Heart right ventricle (tissue), 16 donors: Measurements from ENCODE around the gene GPR180. TPM values are rescaled to one million over a fixed set of nuclear protein-coding genes. Genes with fewer than 3 reads are reported as not detected.

Experiments used
- ATAC-seq, 8 donors: fragments of 200-7000 bp; cut with Tn5 transposase; one replicate each; pipeline ENCODE4 v1.9.1; 2020; ENCODE audit warnings: mild to moderate bottlenecking in 8 of 8, moderate library complexity in 8 of 8, moderate number of reproducible peaks in 1 of 8
- DNase-seq, 2 donors: peaks; one replicate each; pipeline ENCODE4 v3.0.0-alpha.2; 2020
- H3K27ac ChIP-seq, 10 donors: fragments of 200-600 bp; sonication (generic) in 2 of 10; one replicate each; pipeline versions ENCODE4 v1.5.0 to v1.8.0; 2020 to 2022; ENCODE audit warnings: mild to moderate bottlenecking in 3 of 10
- H3K27me3 ChIP-seq, 7 donors: fragments of 200-600 bp; one replicate each; pipeline ENCODE4 v1.8.0; 2021 to 2022; ENCODE audit warnings: mild to moderate bottlenecking in 2 of 7
- H3K36me3 ChIP-seq, 9 donors: fragments of 200-600 bp; sonication (generic) in 1 of 9; one replicate each; pipeline versions ENCODE4 v1.5.0 to v1.8.0; 2020 to 2022; ENCODE audit warnings: mild to moderate bottlenecking in 2 of 9
- H3K4me1 ChIP-seq, 9 donors: fragments of 200-600 bp; sonication (generic) in 1 of 9; one replicate each; pipeline versions ENCODE4 v1.5.0 to v1.8.0; 2020 to 2022; ENCODE audit warnings: mild to moderate bottlenecking in 4 of 9
- H3K4me3 ChIP-seq, 10 donors: fragments of 200-600 bp; sonication (generic) in 2 of 10; one replicate each; pipeline versions ENCODE4 v1.5.0 to v1.8.0; 2020 to 2022; ENCODE audit warnings: mild to moderate bottlenecking in 7 of 10, moderate library complexity in 2 of 10
- H3K9me3 ChIP-seq, 11 donors: fragments of 200-600 bp in 10 of 11; sonication (generic) in 2 of 11; one replicate each; pipeline versions ENCODE4 v1.5.0 to v1.8.0; 2013 to 2022; ENCODE audit warnings: mild to moderate bottlenecking in 2 of 11, control low read depth in 1 of 11, moderate library complexity in 1 of 11
- WGBS, 2 donors: extraction: QIAGEN DNeasy Blood & Tissue Kit; methylation state at CpG; one replicate each; pipeline ENCODE4 v1.1.7; 2013; ENCODE audit warnings: inconsistent platforms in 1 of 2; 5-methylcytosine and 5-hydroxymethylcytosine counted together
- intact Hi-C, 10 donors: fragments of 100-400 bp; cut with DNase I; formaldehyde crosslinking; loops; one replicate each; pipeline versions ENCODE4 v1.11.1 to v1.14.2; 2022
- long read RNA-seq, 3 donors: library from polyadenylated mRNA; unstranded; transcript quantifications; one replicate each; pipeline ENCODE4 v2.0.0, GENCODE V29; 2020 to 2021
- polyA plus RNA-seq, 2 donors: library from polyadenylated mRNA; stranded (reverse); fragments of 200-250 nt; gene quantifications; one replicate each; pipeline ENCODE4 v1.2.3, GENCODE V29; 2013
- total RNA-seq, 10 donors: library from RNA; stranded (reverse); fragmentation: NEBNext Ultra II Directional in 3 of 10; extraction: Animal tissue kit (Norgen Biotek cat#: 25700) in 3 of 10; gene quantifications; one replicate each; pipeline versions ENCODE4 v1.2.1 to v1.2.4, GENCODE V29; 2021 to 2023
- TF ChIP-seq, protein P1 (sequence below), 9 donors: fragments of 200-600 bp; sonication (generic) in 2 of 9; IDR thresholded peaks; one replicate each; pipeline versions ENCODE4 v1.5.0 to v1.8.0; 2021 to 2022; ENCODE audit warnings: antibody characterized with exemption in 9 of 9, mild to moderate bottlenecking in 5 of 9, moderate library complexity in 1 of 9
- donor health status: Arrhythmogenic right ventricular cardiomyopathy.
- donor health status: ischemic (EF 13 %, LVEDD 7.1; RV severe dilation, severe dysfunction).
- donor health status: healthy with polysubstance abuse.
- donor health status: DM: no; HTN: yes; CAD: no.
- donor health status: DM: no; HTN: no; CAD: no.
- donor health status: ischemic (EF 25% LVEDD 6.9; RV normal size, moderate dysfunction).
- donor health status: ischemic (EF 25% LVEDD 5.7; RV mildly dilated, moderate dysfunction).
- donor health status: healthy.
- donor health status: DM: yes; HTN: yes; CAD: no.
- donor health status: Ischemic cardiomyopathy.
- donor health status: ischemic (EF 35%, LVEDD 5.7; RV mildly dilated, moderate dysfunction).
- donor health status: nonischemic (EF 11% LVEDD 7.7; RV severe dilation, severe dysfunction).
- donor health status: DM: yes; HTN: yes; CAD: no.
- donor health status: PGD.
- donor health status: ischemic (EF 29% LVEDD 5.4; RV normal size, mild dysfunction).
- donor health status: nonischemic (EF 23%, LVEDD 6.1; RV moderate dilation, normal function).

GPR180 gene
- total RNA-seq (1 to 10 TPM; 2.1 to 5.2 (median 3.2) TPM), polyA plus RNA-seq (1 to 10 TPM; 1.5 TPM)
- long read RNA-seq, donor 1, full-length matches to known transcripts = 26 of 28 reads
- long read RNA-seq, donor 1, partial matches to known transcripts = 1 of 28 reads
- long read RNA-seq, donor 1, other reads (novel, unspliced or antisense) = 1 of 28 reads
- long read RNA-seq, donor 2, full-length matches to known transcripts = 13 of 14 reads
- long read RNA-seq, donor 2, partial matches to known transcripts = 0 of 14 reads
- long read RNA-seq, donor 2, other reads (novel, unspliced or antisense) = 1 of 14 reads
- long read RNA-seq, donor 3, full-length matches to known transcripts = 24 of 28 reads
- long read RNA-seq, donor 3, partial matches to known transcripts = 2 of 28 reads
- long read RNA-seq, donor 3, other reads (novel, unspliced or antisense) = 2 of 28 reads

DNA sequence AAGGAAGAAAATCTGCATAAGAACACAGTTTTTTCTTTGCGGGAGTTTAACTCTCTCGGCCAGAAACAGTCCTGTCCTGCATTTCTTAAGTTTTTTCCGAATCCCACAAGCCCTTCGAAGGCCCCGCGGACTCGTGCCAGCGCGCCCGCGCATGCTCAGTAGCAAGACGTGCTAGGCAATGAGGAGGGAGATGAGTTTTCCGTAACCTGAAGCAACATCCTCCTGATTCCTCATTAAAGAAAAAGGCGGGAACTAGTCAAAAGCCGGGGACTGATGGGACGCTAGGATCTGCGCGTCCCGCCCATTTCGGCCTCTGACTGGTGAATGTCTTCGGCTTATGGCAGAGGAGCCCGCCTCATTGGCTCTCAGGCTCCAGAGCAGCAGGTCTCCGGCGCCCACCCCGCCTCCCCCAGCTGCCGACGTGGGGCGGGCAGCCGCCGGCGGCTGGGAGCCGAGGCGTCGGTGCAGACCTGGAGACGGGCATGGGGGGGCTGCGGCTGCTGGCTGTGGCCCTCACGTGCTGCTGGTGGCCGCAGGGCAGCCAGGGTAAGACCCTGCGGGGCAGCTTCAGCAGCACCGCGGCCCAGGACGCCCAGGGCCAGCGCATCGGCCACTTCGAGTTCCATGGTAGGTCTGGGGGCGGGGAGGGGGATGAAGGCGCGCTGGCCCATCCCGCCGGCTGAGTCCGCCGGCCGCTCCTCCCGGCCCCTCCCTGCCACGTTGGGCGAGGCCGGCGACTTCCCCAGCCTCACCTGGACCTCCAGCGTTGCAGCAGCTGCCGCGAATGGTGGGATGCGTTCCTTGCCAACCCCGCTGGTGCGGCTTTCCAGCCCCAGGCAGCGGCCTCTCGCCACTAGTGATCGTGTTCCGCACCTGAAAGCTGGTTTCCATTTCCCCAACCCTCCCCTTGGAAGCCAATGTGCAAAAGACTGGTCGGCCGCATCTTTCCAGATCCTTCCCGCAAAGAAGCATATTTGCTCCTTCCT, at the start of gene GPR180:
Gene GPR180 (plus strand): TSS at position 412 of the 986 bp plus-strand sequence. CDS start 71 bp downstream, at position 483.
- Histone ChIP-seq H3K4me1 (peaks cover 0 to 14% (median 9%) of the 10 kb centered on the region in 9 donors), H3K4me3 (peak within 1 kb of the TSS; percentile 73 to 99 (median 93)), H3K9me3 (no peaks in the 10 kb centered on the region), H3K36me3 (peaks cover 0 to 19% (median 0%) of the 10 kb centered on the region in 9 donors), H3K27ac (peak within 1 kb of the TSS; percentile 32 to 89 (median 80)), H3K27me3 (no peaks in the 10 kb centered on the region)
- intact Hi-C loops = loop anchor here in 1 of 10 donors (2.0 kb wide), 1 partner anchor 53 kb away; no protein-coding TSS in a partner anchor
- ATAC-seq (peak; percentile 99 to 100 (median 100)), DNase-seq (peak; percentile 91 to 95)
- 0% methylated on average over 71 of the region's 71 CpGs for WGBS, 2 donors
- TF ChIP-seq, protein P1, sequence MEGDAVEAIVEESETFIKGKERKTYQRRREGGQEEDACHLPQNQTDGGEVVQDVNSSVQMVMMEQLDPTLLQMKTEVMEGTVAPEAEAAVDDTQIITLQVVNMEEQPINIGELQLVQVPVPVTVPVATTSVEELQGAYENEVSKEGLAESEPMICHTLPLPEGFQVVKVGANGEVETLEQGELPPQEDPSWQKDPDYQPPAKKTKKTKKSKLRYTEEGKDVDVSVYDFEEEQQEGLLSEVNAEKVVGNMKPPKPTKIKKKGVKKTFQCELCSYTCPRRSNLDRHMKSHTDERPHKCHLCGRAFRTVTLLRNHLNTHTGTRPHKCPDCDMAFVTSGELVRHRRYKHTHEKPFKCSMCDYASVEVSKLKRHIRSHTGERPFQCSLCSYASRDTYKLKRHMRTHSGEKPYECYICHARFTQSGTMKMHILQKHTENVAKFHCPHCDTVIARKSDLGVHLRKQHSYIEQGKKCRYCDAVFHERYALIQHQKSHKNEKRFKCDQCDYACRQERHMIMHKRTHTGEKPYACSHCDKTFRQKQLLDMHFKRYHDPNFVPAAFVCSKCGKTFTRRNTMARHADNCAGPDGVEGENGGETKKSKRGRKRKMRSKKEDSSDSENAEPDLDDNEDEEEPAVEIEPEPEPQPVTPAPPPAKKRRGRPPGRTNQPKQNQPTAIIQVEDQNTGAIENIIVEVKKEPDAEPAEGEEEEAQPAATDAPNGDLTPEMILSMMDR (IDR thresholded peaks at IDR 0.05) = no peak

- intact Hi-C loops = loop anchor here in 1 of 10 donors (5.0 kb wide), 1 partner anchor 45 kb away; the partner anchor contains the start of gene TGDS
- H3K36me3 ChIP-seq = no peaks in the 10 kb centered on the region
- H3K9me3 ChIP-seq = no peaks in the 10 kb centered on the region
- 87% methylated on average over 5 of the region's 5 CpGs for WGBS, 2 donors
- no peaks in the 10 kb centered on the region for H3K27me3 ChIP-seq
- DNase-seq (no peak), ATAC-seq (no peak)
- H3K27ac ChIP-seq = no peak overlapping the region
- no peak overlapping the region for H3K4me3 ChIP-seq
- peaks cover 0 to 19% (median 8%) of the 10 kb centered on the region in 9 donors for H3K4me1 ChIP-seq
- TF ChIP-seq, protein P1 (IDR thresholded peaks at IDR 0.05) = no peak
These were observed 49.6 kb upstream of the GPR180 start for GRCh38 chr13:94552095-94552494.

- TF ChIP-seq, protein P1 (IDR thresholded peaks at IDR 0.05) = no peak
These were observed 47.9 kb upstream of the GPR180 start for GRCh38 chr13:94553766-94554165.

GRCh38 chr13:94556041-94556440, 45.6 kb upstream of the GPR180 start:
- H3K4me3 ChIP-seq = no peak overlapping the region
- H3K4me1 ChIP-seq = no peaks in the 10 kb centered on the region
- TF ChIP-seq, protein P1 (IDR thresholded peaks at IDR 0.05) = no peak
- intact Hi-C loops = loop anchor here in 1 of 10 donors (5.0 kb wide), 1 partner anchor 36 kb away; no protein-coding TSS in a partner anchor
- no peaks in the 10 kb centered on the region for H3K9me3 ChIP-seq
- no peak for DNase-seq
- WGBS, 2 donors = 73 to 78% methylated on average over 1 of the region's 1 CpG
- H3K27ac ChIP-seq = peak overlapping the region in 3 of 10 donors; percentile 8 to 18 (median 15)
- no peaks in the 10 kb centered on the region for H3K27me3 ChIP-seq
- no peaks in the 10 kb centered on the region for H3K36me3 ChIP-seq
- ATAC-seq = peak in 1 of 8 donors; percentile 46

More at GRCh38 chr13:94553766-94554165, 47.9 kb upstream of the GPR180 start:
- Histone ChIP-seq H3K4me1 (peaks cover 0 to 10% (median 0%) of the 10 kb centered on the region in 9 donors), H3K9me3 (no peaks in the 10 kb centered on the region), H3K4me3 (no peak overlapping the region), H3K27ac (no peak overlapping the region), H3K36me3 (no peaks in the 10 kb centered on the region), H3K27me3 (no peaks in the 10 kb centered on the region)
- ATAC-seq (no peak), DNase-seq (no peak)
- WGBS, 2 donors = 92 to 96% methylated on average over 4 of the region's 4 CpGs
- intact Hi-C loops = loop anchor here in 1 of 10 donors (5.0 kb wide), 1 partner anchor 44 kb away; the partner anchor contains the start of gene TGDS
